GM12878 (cell line): Measurements from ENCODE around the gene PRIMPOL.

ENCODE experiments used
- IRF3 ChIP-seq: fragments of 450-650 bp; IDR thresholded peaks from 2 replicates; pipeline ENCODE4 v1.6.1; 2014; ENCODE audit warnings: mild to moderate bottlenecking
- MEF2A ChIP-seq: IDR thresholded peaks from 2 replicates; pipeline ENCODE4 v1.6.1; 2011; ENCODE audit warnings: low read depth, mild to moderate bottlenecking, low read length, moderate library complexity; ENCODE audit not compliant: insufficient read depth
- POLR2A ChIP-seq: IDR thresholded peaks from 2 replicates; pipeline ENCODE4 v1.6.1; 2011; ENCODE audit warnings: low read depth, mild to moderate bottlenecking, low read length
- POLR2AphosphoS2 ChIP-seq: IDR thresholded peaks from 2 replicates; pipeline ENCODE4 v1.6.1; 2011; ENCODE audit warnings: low read depth, mild to moderate bottlenecking, low read length, improper control_type of control experiment, moderate library complexity
- SPI1 ChIP-seq: IDR thresholded peaks from 2 replicates; pipeline ENCODE4 v1.6.1; 2011; ENCODE audit warnings: low read depth, mild to moderate bottlenecking, low read length, moderate library complexity, borderline replicate concordance; ENCODE audit not compliant: insufficient read depth
- SUPT20H ChIP-seq: IDR thresholded peaks from 2 replicates; pipeline ENCODE4 v1.6.1; 2011; ENCODE audit warnings: low read depth, mild to moderate bottlenecking, low read length, moderate library complexity, borderline replicate concordance; ENCODE audit not compliant: control insufficient read depth
- SUZ12 ChIP-seq: fragments of 200-600 bp; sonication (generic); IDR thresholded peaks from one replicate; pipeline ENCODE4 v1.6.1; 2018; ENCODE audit warnings: antibody characterized with exemption, mild to moderate bottlenecking; ENCODE audit not compliant: unreplicated experiment
- TAF1 ChIP-seq: IDR thresholded peaks from 2 replicates; pipeline ENCODE4 v1.6.1; 2011; ENCODE audit warnings: mild to moderate bottlenecking, low read depth, low read length, borderline replicate concordance
- TARDBP ChIP-seq: IDR thresholded peaks from 2 replicates; pipeline ENCODE4 v1.6.1; 2016; ENCODE audit warnings: borderline replicate concordance
- TBL1XR1 ChIP-seq: IDR thresholded peaks from 2 replicates; pipeline ENCODE4 v1.6.1; 2012; ENCODE audit warnings: low read depth, low read length, improper control_type of control experiment
- ZNF207 ChIP-seq: fragments of 450-650 bp; IDR thresholded peaks from 2 replicates; pipeline ENCODE4 v1.6.1; 2014; ENCODE audit warnings: antibody characterized with exemption, mild to moderate bottlenecking, borderline replicate concordance
- TF ChIP-seq, protein P1 (sequence below), 3 experiments: IDR thresholded peaks in 2 of 3; conservative IDR thresholded peaks in 1 of 3; 2 replicates each; pipeline ENCODE4 v1.5.1; 2011; ENCODE audit warnings: low read depth in 3 of 3, low read length in 3 of 3, mild to moderate bottlenecking in 3 of 3, control low read depth in 2 of 3, moderate library complexity in 2 of 3, inconsistent platforms in 1 of 3, mixed read lengths in 1 of 3; ENCODE audit not compliant: control insufficient read depth in 2 of 3, insufficient read depth in 1 of 3; ENCODE audit errors: extremely low read depth in 1 of 3
- TF ChIP-seq, protein P2 (sequence below): fragments of 450-650 bp; formaldehyde crosslinking; IDR thresholded peaks from 2 replicates; pipeline ENCODE4 v1.5.0; 2022; ENCODE audit warnings: mild to moderate bottlenecking, missing genetic modification characterization
- TF ChIP-seq, protein P3 (sequence below): fragments of 450-650 bp; IDR thresholded peaks from 2 replicates; pipeline ENCODE4 v1.6.1; 2016; ENCODE audit warnings: mild to moderate bottlenecking

GRCh38 chr4:184732126-184732525 lies 82.6 kb downstream of the PRIMPOL start:
- TF ChIP-seq SUPT20H: no peak
- TF ChIP-seq MEF2A: no peak
- TF ChIP-seq, protein P1, sequence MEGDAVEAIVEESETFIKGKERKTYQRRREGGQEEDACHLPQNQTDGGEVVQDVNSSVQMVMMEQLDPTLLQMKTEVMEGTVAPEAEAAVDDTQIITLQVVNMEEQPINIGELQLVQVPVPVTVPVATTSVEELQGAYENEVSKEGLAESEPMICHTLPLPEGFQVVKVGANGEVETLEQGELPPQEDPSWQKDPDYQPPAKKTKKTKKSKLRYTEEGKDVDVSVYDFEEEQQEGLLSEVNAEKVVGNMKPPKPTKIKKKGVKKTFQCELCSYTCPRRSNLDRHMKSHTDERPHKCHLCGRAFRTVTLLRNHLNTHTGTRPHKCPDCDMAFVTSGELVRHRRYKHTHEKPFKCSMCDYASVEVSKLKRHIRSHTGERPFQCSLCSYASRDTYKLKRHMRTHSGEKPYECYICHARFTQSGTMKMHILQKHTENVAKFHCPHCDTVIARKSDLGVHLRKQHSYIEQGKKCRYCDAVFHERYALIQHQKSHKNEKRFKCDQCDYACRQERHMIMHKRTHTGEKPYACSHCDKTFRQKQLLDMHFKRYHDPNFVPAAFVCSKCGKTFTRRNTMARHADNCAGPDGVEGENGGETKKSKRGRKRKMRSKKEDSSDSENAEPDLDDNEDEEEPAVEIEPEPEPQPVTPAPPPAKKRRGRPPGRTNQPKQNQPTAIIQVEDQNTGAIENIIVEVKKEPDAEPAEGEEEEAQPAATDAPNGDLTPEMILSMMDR (IDR thresholded peaks at IDR 0.05 in 2 of 3, conservative IDR thresholded peaks at IDR 0.05 in 1 of 3; ENCODE audit: control insufficient read depth in 2 of 3, extremely low read depth in 1 of 3, insufficient read depth in 1 of 3, low read depth in 3 of 3, low read length in 3 of 3): no peak
- no peak for TF ChIP-seq TAF1
- no peak for TF ChIP-seq TBL1XR1
- no peak for TF ChIP-seq POLR2AphosphoS2
- TF ChIP-seq TARDBP: no peak
- TF ChIP-seq POLR2A: no peak
- TF ChIP-seq ZNF207: no peak
- TF ChIP-seq, protein P2, sequence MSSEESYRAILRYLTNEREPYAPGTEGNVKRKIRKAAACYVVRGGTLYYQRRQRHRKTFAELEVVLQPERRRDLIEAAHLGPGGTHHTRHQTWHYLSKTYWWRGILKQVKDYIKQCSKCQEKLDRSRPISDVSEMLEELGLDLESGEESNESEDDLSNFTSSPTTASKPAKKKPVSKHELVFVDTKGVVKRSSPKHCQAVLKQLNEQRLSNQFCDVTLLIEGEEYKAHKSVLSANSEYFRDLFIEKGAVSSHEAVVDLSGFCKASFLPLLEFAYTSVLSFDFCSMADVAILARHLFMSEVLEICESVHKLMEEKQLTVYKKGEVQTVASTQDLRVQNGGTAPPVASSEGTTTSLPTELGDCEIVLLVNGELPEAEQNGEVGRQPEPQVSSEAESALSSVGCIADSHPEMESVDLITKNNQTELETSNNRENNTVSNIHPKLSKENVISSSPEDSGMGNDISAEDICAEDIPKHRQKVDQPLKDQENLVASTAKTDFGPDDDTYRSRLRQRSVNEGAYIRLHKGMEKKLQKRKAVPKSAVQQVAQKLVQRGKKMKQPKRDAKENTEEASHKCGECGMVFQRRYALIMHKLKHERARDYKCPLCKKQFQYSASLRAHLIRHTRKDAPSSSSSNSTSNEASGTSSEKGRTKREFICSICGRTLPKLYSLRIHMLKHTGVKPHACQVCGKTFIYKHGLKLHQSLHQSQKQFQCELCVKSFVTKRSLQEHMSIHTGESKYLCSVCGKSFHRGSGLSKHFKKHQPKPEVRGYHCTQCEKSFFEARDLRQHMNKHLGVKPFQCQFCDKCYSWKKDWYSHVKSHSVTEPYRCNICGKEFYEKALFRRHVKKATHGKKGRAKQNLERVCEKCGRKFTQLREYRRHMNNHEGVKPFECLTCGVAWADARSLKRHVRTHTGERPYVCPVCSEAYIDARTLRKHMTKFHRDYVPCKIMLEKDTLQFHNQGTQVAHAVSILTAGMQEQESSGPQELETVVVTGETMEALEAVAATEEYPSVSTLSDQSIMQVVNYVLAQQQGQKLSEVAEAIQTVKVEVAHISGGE (CRISPR knock-in tag): no peak
- no peak for TF ChIP-seq SUZ12
- no peak for TF ChIP-seq IRF3
- TF ChIP-seq, protein P3, sequence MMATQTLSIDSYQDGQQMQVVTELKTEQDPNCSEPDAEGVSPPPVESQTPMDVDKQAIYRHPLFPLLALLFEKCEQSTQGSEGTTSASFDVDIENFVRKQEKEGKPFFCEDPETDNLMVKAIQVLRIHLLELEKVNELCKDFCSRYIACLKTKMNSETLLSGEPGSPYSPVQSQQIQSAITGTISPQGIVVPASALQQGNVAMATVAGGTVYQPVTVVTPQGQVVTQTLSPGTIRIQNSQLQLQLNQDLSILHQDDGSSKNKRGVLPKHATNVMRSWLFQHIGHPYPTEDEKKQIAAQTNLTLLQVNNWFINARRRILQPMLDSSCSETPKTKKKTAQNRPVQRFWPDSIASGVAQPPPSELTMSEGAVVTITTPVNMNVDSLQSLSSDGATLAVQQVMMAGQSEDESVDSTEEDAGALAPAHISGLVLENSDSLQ: no peak
- TF ChIP-seq SPI1: no peak
